GM12878 (cell line): ENCODE results near the gene HOPX. TPM values are rescaled to one million over a fixed set of nuclear protein-coding genes. Genes with fewer than 3 reads are reported as not detected.

Experiments
- ATAC-seq: fragments of 200-7000 bp; cut with Tn5 transposase; 3 replicates; pipeline ENCODE4 v1.9.1; 2020; ENCODE audit warnings: mild to moderate bottlenecking, moderate library complexity
- BruUV-seq: library from RNA; stranded (reverse); fragments of 400-500 nt; replicated peaks from 2 replicates; lab custom pipeline; 2021; lab: Mats Ljungman, UMichigan
- CTCF ChIA-PET: fragments of 300-600 bp; sonication (Branson Sonifier 250); formaldehyde crosslinking; extraction: SDS; loops from one replicate; lab custom pipeline; 2021; ENCODE audit warnings: inconsistent platforms; lab: Yijun Ruan, JAX
- POLR2A ChIA-PET: fragments of 350-600 bp; formaldehyde crosslinking; extraction: SDS; loops from one replicate; lab custom pipeline; 2021; ENCODE audit warnings: inconsistent platforms; lab: Charles Lee
- RAD21 ChIA-PET: fragments of 300-600 bp; sonication (Branson Sonifier 250); formaldehyde crosslinking; loops from one replicate; lab custom pipeline; 2023; ENCODE audit warnings: antibody characterized with exemption; ENCODE audit not compliant: unreplicated experiment; lab: Charles Lee
- SMC1A ChIA-PET: fragments of 300-600 bp; sonication (Branson Sonifier 250); formaldehyde crosslinking; loops from one replicate; lab custom pipeline; 2023; ENCODE audit not compliant: unreplicated experiment, uncharacterized antibody; lab: Charles Lee
- DNase-seq: peaks from one replicate; pipeline ENCODE4 v3.0.0-alpha.2; 2011; ENCODE audit warnings: low read depth, low spot score
- FAIRE-seq: peaks from 3 replicates; lab custom pipeline; 2011; peaks lifted over from hg19 to GRCh38; lab: Jason Lieb, UNC
- H2AFZ ChIP-seq: 2 replicates; pipeline ENCODE4 v1.6.0; 2011; ENCODE audit warnings: low read depth, low read length, control low read depth; ENCODE audit not compliant: control insufficient read depth
- H3K27ac ChIP-seq: 2 replicates; pipeline ENCODE4 v1.5.1; 2011; ENCODE audit warnings: control low read depth; ENCODE audit not compliant: control insufficient read depth, insufficient read depth
- H3K27me3 ChIP-seq, 2 experiments: replicated peaks in 1 of 2; 2 replicates each; pipeline versions ENCODE4 v1.6.0 to v1.6.1; 2011; ENCODE audit warnings: low read length in 1 of 2; ENCODE audit not compliant: control insufficient read depth in 2 of 2, insufficient read depth in 2 of 2
- H3K36me3 ChIP-seq, 2 experiments: 2 replicates each; pipeline ENCODE4 v1.5.1; 2011; ENCODE audit warnings: low read length in 1 of 2; ENCODE audit not compliant: control insufficient read depth in 2 of 2, insufficient read depth in 2 of 2
- H3K4me1 ChIP-seq: 2 replicates; pipeline ENCODE4 v1.6.1; 2011; ENCODE audit warnings: mild to moderate bottlenecking, low read length, moderate library complexity, mixed read lengths; ENCODE audit not compliant: control insufficient read depth, insufficient read depth
- H3K4me2 ChIP-seq: 2 replicates; pipeline ENCODE4 v1.6.0; 2011; ENCODE audit warnings: control low read depth; ENCODE audit not compliant: control insufficient read depth, insufficient read depth
- H3K4me3 ChIP-seq: fragments of 200-600 bp; sonication (generic); 2 replicates; pipeline ENCODE4 v1.5.1; 2016
- H3K79me2 ChIP-seq: 2 replicates; pipeline ENCODE4 v1.6.0; 2011; ENCODE audit warnings: low read length; ENCODE audit not compliant: control insufficient read depth, insufficient read depth
- H3K9ac ChIP-seq: 2 replicates; pipeline ENCODE4 v1.8.0; 2011; ENCODE audit warnings: low read length, control low read depth, mixed read lengths; ENCODE audit not compliant: control insufficient read depth, insufficient read depth
- H3K9me3 ChIP-seq: replicated peaks from 3 replicates; pipeline ENCODE4 v1.5.1; 2011; ENCODE audit warnings: mild to moderate bottlenecking, low read length; ENCODE audit not compliant: control insufficient read depth, insufficient read depth
- H4K20me1 ChIP-seq: 2 replicates; pipeline ENCODE4 v1.6.0; 2011; ENCODE audit not compliant: control insufficient read depth, insufficient read depth
- CREM ChIP-seq: IDR thresholded peaks from 2 replicates; pipeline ENCODE4 v1.6.1; 2014; ENCODE audit warnings: antibody characterized with exemption, low read depth
- RAD21 ChIP-seq: IDR thresholded peaks from 2 replicates; pipeline ENCODE4 v1.6.1; 2011; ENCODE audit warnings: mild to moderate bottlenecking, low read depth, low read length, moderate library complexity; ENCODE audit not compliant: insufficient read depth
- SMAD5 ChIP-seq: IDR thresholded peaks from 2 replicates; pipeline ENCODE4 v1.6.1; 2016; ENCODE audit warnings: antibody characterized with exemption, low read depth
- TCF3 ChIP-seq: IDR thresholded peaks from 2 replicates; pipeline ENCODE4 v1.6.1; 2012; ENCODE audit warnings: low read depth, mild to moderate bottlenecking, low read length, borderline replicate concordance; ENCODE audit not compliant: insufficient read depth
- whole genome bisulfite sequencing: methylation state at CpG from one replicate; pipeline ENCODE4 v1.1.6; 2016; ENCODE audit warnings: low lambda C conversion rate; ENCODE audit not compliant: insufficient replicate concordance, insufficient coverage; ENCODE audit errors: missing lambda C conversion rate; 5-methylcytosine and 5-hydroxymethylcytosine counted together
- in situ Hi-C: fragments of 300-500 bp; cut with MboI; formaldehyde crosslinking; loops from 9 replicates; pipeline ENCODE4 v1.14.3; 2018; ENCODE audit warnings: mixed read lengths
- intact Hi-C: fragments of 100-400 bp; cut with micrococcal nuclease; formaldehyde crosslinking; loops from one replicate; pipeline ENCODE4 v1.14.2; 2022; ENCODE audit not compliant: unreplicated experiment
- polyA plus RNA-seq, 11 experiments: library from polyadenylated mRNA; depleted of rRNA in 4 of 11; unstranded in 6 of 11; stranded (reverse) in 5 of 11; fragments of >200 nt; fragmentation: Nextera tagmentation in 4 of 11; fragmentation: Illumina TruSeq in 1 of 11; extraction: Ambion mirVana in 4 of 11; extraction: Trizol in 1 of 11; gene quantifications; 1 replicate in 1 of 11; 2 replicates in 10 of 11; pipeline versions ENCODE4 v1.2.1 to v1.2.3, GENCODE V29; 2011 to 2016; ENCODE audit warnings: inconsistent platforms in 2 of 11, missing spikeins in 2 of 11, low read depth in 1 of 11
- total RNA-seq, 4 experiments: library from RNA; depleted of rRNA in 3 of 4; stranded (reverse); fragments of >200 nt in 3 of 4; fragmentation: Illumina TruSeq in 1 of 4; extraction: Trizol in 1 of 4; gene quantifications; 2 replicates each; pipeline versions ENCODE4 v1.2.1 to v1.2.3, GENCODE V29; 2013 to 2021
- TF ChIP-seq, protein P1 (sequence below): IDR thresholded peaks from 2 replicates; pipeline ENCODE4 v1.6.1; 2012; ENCODE audit warnings: low read length, inconsistent platforms
- TF ChIP-seq, protein P2 (sequence below): fragments of 450-650 bp; formaldehyde crosslinking; IDR thresholded peaks from 2 replicates; pipeline ENCODE4 v1.4.0; 2022; ENCODE audit warnings: mild to moderate bottlenecking, moderate library complexity
- TF ChIP-seq, protein P3 (sequence below), 3 experiments: IDR thresholded peaks in 2 of 3; conservative IDR thresholded peaks in 1 of 3; 2 replicates each; pipeline ENCODE4 v1.5.1; 2011; ENCODE audit warnings: low read depth in 3 of 3, low read length in 3 of 3, mild to moderate bottlenecking in 3 of 3, control low read depth in 2 of 3, moderate library complexity in 2 of 3, inconsistent platforms in 1 of 3, mixed read lengths in 1 of 3; ENCODE audit not compliant: control insufficient read depth in 2 of 3, insufficient read depth in 1 of 3; ENCODE audit errors: extremely low read depth in 1 of 3

HOPX gene
- total and polyA plus RNA-seq, 10 of the 15 experiments (the other 5 are each of a cell fraction or from before 2014, with no cell fraction given): 0.11 to 0.40 (median 0.23) TPM; not detected in 4

DNA sequence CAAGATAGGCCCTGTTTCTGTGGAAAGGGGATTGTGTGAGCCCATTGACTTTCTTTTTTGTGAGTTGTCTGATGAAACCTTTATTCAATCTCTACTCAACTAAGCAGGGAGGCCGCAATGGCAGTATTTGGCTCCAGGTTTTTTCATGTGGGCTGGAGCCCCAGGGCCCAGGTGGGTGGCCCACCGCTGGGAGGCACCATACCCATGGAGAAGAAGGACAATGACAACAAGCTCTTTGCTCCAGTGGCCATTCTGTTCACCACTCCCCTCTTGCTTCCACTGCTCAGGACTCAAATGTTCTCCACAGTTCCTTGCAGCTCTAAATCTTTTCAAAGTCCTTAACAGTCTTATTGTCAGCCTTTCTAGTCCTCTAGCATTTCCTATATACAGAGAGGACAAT lies 54.1 kb downstream of the HOPX start:
- in situ Hi-C loops (no loop called here), intact Hi-C loops (no loop called here)
- no peak overlapping the region for H3K4me3 ChIP-seq
- BruUV-seq: no TSS peak
- H3K27ac ChIP-seq: no peak overlapping the region
- H3K36me3 ChIP-seq: no peaks in the 10 kb centered on the region
- ATAC-seq (no peak), DNase-seq (no peak), FAIRE-seq (no peak)
- no peaks in the 10 kb centered on the region for H3K79me2 ChIP-seq
- H3K9ac ChIP-seq: no peak overlapping the region
- no peak overlapping the region for H3K4me2 ChIP-seq
- peaks cover 1% of the 10 kb centered on the region; the same call in 1 of the 3 replicates for H3K9me3 ChIP-seq
- RAD21 ChIA-PET: interaction anchor here (1.2 to 1.4 kb wide), 2 partner anchors 173 to 210 kb away, joined by 3 to 5 read pairs; no protein-coding TSS in a partner anchor
- WGBS: 17% methylated on average over 2 of the region's 2 CpGs
- TF ChIP-seq TCF3: no peak
- TF ChIP-seq RAD21: peak; percentile 57
- TF ChIP-seq SMAD5: no peak
- TF ChIP-seq, protein P1, sequence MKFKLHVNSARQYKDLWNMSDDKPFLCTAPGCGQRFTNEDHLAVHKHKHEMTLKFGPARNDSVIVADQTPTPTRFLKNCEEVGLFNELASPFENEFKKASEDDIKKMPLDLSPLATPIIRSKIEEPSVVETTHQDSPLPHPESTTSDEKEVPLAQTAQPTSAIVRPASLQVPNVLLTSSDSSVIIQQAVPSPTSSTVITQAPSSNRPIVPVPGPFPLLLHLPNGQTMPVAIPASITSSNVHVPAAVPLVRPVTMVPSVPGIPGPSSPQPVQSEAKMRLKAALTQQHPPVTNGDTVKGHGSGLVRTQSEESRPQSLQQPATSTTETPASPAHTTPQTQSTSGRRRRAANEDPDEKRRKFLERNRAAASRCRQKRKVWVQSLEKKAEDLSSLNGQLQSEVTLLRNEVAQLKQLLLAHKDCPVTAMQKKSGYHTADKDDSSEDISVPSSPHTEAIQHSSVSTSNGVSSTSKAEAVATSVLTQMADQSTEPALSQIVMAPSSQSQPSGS: no peak
- no peak for TF ChIP-seq CREM
- TF ChIP-seq, protein P2, sequence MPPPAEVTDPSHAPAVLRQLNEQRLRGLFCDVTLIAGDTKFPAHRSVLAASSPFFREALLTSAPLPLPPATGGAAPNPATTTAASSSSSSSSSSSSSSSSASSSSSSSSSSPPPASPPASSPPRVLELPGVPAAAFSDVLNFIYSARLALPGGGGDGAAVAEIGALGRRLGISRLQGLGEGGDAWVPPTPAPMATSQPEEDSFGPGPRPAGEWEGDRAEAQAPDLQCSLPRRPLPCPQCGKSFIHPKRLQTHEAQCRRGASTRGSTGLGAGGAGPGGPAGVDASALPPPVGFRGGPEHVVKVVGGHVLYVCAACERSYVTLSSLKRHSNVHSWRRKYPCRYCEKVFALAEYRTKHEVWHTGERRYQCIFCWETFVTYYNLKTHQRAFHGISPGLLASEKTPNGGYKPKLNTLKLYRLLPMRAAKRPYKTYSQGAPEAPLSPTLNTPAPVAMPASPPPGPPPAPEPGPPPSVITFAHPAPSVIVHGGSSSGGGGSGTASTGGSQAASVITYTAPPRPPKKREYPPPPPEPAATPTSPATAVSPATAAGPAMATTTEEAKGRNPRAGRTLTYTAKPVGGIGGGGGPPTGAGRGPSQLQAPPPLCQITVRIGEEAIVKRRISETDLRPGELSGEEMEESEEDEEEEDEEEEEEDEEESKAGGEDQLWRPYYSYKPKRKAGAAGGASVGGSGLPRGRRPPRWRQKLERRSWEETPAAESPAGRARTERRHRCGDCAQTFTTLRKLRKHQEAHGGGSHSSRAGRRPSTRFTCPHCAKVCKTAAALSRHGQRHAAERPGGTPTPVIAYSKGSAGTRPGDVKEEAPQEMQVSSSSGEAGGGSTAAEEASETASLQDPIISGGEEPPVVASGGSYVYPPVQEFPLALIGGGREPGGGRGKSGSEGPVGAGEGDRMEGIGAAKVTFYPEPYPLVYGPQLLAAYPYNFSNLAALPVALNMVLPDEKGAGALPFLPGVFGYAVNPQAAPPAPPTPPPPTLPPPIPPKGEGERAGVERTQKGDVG (CRISPR knock-in tag): no peak
- TF ChIP-seq, protein P3, sequence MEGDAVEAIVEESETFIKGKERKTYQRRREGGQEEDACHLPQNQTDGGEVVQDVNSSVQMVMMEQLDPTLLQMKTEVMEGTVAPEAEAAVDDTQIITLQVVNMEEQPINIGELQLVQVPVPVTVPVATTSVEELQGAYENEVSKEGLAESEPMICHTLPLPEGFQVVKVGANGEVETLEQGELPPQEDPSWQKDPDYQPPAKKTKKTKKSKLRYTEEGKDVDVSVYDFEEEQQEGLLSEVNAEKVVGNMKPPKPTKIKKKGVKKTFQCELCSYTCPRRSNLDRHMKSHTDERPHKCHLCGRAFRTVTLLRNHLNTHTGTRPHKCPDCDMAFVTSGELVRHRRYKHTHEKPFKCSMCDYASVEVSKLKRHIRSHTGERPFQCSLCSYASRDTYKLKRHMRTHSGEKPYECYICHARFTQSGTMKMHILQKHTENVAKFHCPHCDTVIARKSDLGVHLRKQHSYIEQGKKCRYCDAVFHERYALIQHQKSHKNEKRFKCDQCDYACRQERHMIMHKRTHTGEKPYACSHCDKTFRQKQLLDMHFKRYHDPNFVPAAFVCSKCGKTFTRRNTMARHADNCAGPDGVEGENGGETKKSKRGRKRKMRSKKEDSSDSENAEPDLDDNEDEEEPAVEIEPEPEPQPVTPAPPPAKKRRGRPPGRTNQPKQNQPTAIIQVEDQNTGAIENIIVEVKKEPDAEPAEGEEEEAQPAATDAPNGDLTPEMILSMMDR (IDR thresholded peaks at IDR 0.05 in 2 of 3, conservative IDR thresholded peaks at IDR 0.05 in 1 of 3; ENCODE audit: control insufficient read depth in 2 of 3, extremely low read depth in 1 of 3, insufficient read depth in 1 of 3, low read depth in 3 of 3, low read length in 3 of 3): peak in 2 of 3 experiments; percentile 15 to 17; a peak in 2 of 6 replicates
- CTCF ChIA-PET: interaction anchor here (0.6 to 2.0 kb wide), 3 partner anchors 172 to 209 kb away, joined by 3 to 11 read pairs (median 8); no protein-coding TSS in a partner anchor
- no peaks in the 10 kb centered on the region; a peak in 1 of 4 replicates for H3K27me3 ChIP-seq
- H3K4me1 ChIP-seq: no peaks in the 10 kb centered on the region
- H4K20me1 ChIP-seq: no peaks in the 10 kb centered on the region
- H2AFZ ChIP-seq: no peak overlapping the region
- SMC1A ChIA-PET: interaction anchor here (1.2 to 1.9 kb wide), 2 partner anchors 173 to 210 kb away, joined by 7 read pairs; no protein-coding TSS in a partner anchor
- POLR2A ChIA-PET: interaction anchor here (0.5 to 0.6 kb wide), 2 partner anchors 13 to 19 kb away, joined by 3 to 8 read pairs; no protein-coding TSS in a partner anchor
